K562 (cell line): ENCODE data around the gene C5orf22. TPM values are rescaled to one million over a fixed set of nuclear protein-coding genes. Genes with fewer than 3 reads are reported as not detected.

Experiments used
- C11orf30 ChIP-seq: fragments of 450-650 bp; IDR thresholded peaks from 2 replicates; pipeline ENCODE4 v1.6.1; 2016; ENCODE audit warnings: low read depth, mild to moderate bottlenecking
- DNMT1 ChIP-seq: fragments of 450-650 bp; IDR thresholded peaks from 2 replicates; pipeline ENCODE4 v1.6.1; 2016; ENCODE audit warnings: antibody characterized with exemption, mild to moderate bottlenecking
- FOXA3 ChIP-seq, 2 experiments: fragments of 450-650 bp in 1 of 2; sonication (generic) in 1 of 2; formaldehyde crosslinking; IDR thresholded peaks in 1 of 2; conservative IDR thresholded peaks in 1 of 2; 2 replicates each; pipeline versions ENCODE4 v1.4.0 to v1.8.0; 2020 to 2022; ENCODE audit warnings: mild to moderate bottlenecking in 2 of 2, missing genetic modification reagents in 1 of 2
- FOXJ3 ChIP-seq: sonication (generic); formaldehyde crosslinking; IDR thresholded peaks from 2 replicates; pipeline ENCODE4 v1.4.0; 2020; ENCODE audit warnings: mild to moderate bottlenecking, missing genetic modification reagents
- HDAC1 ChIP-seq, 2 experiments: fragments of 450-650 bp; IDR thresholded peaks; 2 replicates each; pipeline ENCODE4 v1.6.1; 2016 to 2017; ENCODE audit warnings: inconsistent platforms in 1 of 2, mild to moderate bottlenecking in 1 of 2, moderate library complexity in 1 of 2
- HNRNPL ChIP-seq: fragments of 200-400 bp; formaldehyde crosslinking; IDR thresholded peaks from 2 replicates; pipeline ENCODE4 v1.6.1; 2017; ENCODE audit warnings: low read depth, mild to moderate bottlenecking, low read length
- MBD2 ChIP-seq: sonication (generic); IDR thresholded peaks from 2 replicates; pipeline ENCODE4 v1.6.1; 2016; ENCODE audit warnings: low read depth, borderline replicate concordance
- NR2C2 ChIP-seq, 2 experiments: fragments of 200-800 bp in 1 of 2; sonication (Bioruptor generic) in 1 of 2; sonication (generic) in 1 of 2; formaldehyde crosslinking in 1 of 2; IDR thresholded peaks; 2 replicates each; pipeline versions ENCODE4 v1.6.1 to v1.8.0; 2016 to 2022; ENCODE audit warnings: mild to moderate bottlenecking in 1 of 2, missing compliant biosample characterization in 1 of 2, missing genetic modification characterization in 1 of 2, missing genetic modification reagents in 1 of 2
- RBFOX2 ChIP-seq: fragments of 200-400 bp; formaldehyde crosslinking; IDR thresholded peaks from 2 replicates; pipeline ENCODE4 v1.6.1; 2017; ENCODE audit warnings: low read depth, mild to moderate bottlenecking, low read length, moderate library complexity
- TCFL5 ChIP-seq: fragments of 250-450 bp; sonication (Bioruptor Pico); conservative IDR thresholded peaks from 2 replicates; pipeline ENCODE4 v1.6.1; 2021; ENCODE audit warnings: mild to moderate bottlenecking, moderate library complexity, matching md5 sums
- ZEB2 ChIP-seq: fragments of 450-650 bp; IDR thresholded peaks from 2 replicates; pipeline ENCODE4 v1.6.1; 2016
- ZNF354B ChIP-seq: fragments of 250-450 bp; sonication (Bioruptor Pico); IDR thresholded peaks from 2 replicates; pipeline ENCODE4 v1.4.0; 2020
- ZNF507 ChIP-seq: conservative IDR thresholded peaks from 2 replicates; pipeline ENCODE4 v1.6.1; 2017; ENCODE audit warnings: missing genetic modification characterization, missing compliant biosample characterization
- ZNF699 ChIP-seq: fragments of 250-450 bp; sonication (Bioruptor Pico); IDR thresholded peaks from 2 replicates; pipeline ENCODE4 v1.8.0; 2021; ENCODE audit warnings: mild to moderate bottlenecking, moderate library complexity; ENCODE audit not compliant: insufficient replicate concordance
- ZNF785 ChIP-seq: fragments of 250-450 bp; sonication (Bioruptor Pico); IDR thresholded peaks from 2 replicates; pipeline ENCODE4 v1.4.0; 2020; ENCODE audit warnings: mild to moderate bottlenecking
- ZSCAN32 ChIP-seq: fragments of 450-650 bp; formaldehyde crosslinking; IDR thresholded peaks from 2 replicates; pipeline ENCODE4 v1.4.0; 2020; ENCODE audit warnings: mild to moderate bottlenecking, moderate library complexity
- polyA plus RNA-seq, 8 experiments: library from polyadenylated mRNA; depleted of rRNA in 4 of 8; stranded (reverse) in 5 of 8; unstranded in 3 of 8; fragments of >200 nt; fragmentation: Nextera tagmentation in 2 of 8; fragmentation: Illumina TruSeq in 1 of 8; extraction: Ambion mirVana in 2 of 8; extraction: Trizol in 1 of 8; gene quantifications; 2 replicates each; pipeline versions ENCODE4 v1.2.1 to v1.2.3, GENCODE V29; 2011 to 2014; ENCODE audit warnings: inconsistent platforms in 1 of 8, missing spikeins in 1 of 8
- total RNA-seq, 7 experiments: library from RNA; depleted of rRNA in 6 of 7; stranded (reverse); fragments of >200 nt in 6 of 7; fragmentation: Illumina TruSeq in 2 of 7; extraction: Trizol in 2 of 7; gene quantifications; 2 replicates each; pipeline versions ENCODE4 v1.2.1 to v1.2.3, GENCODE V29; 2011 to 2021; ENCODE audit warnings: low replicate concordance in 1 of 7
- TF ChIP-seq, protein P1 (sequence below): sonication (generic); formaldehyde crosslinking; IDR thresholded peaks from 2 replicates; pipeline ENCODE4 v1.8.1; 2023; ENCODE audit warnings: mild to moderate bottlenecking, missing genetic modification reagents
- TF ChIP-seq, protein P2 (sequence below): fragments of 450-650 bp; formaldehyde crosslinking; IDR thresholded peaks from 2 replicates; pipeline ENCODE4 v1.4.0; 2020; ENCODE audit warnings: mild to moderate bottlenecking, mixed read lengths
- TF ChIP-seq, protein P3 (sequence below): fragments of 450-650 bp; IDR thresholded peaks from 2 replicates; pipeline ENCODE4 v1.6.1; 2016; ENCODE audit warnings: missing biosample characterization, missing genetic modification characterization
- TF ChIP-seq, protein P4 (sequence below): fragments of 450-650 bp; IDR thresholded peaks from 2 replicates; pipeline ENCODE4 v1.6.1; 2017; ENCODE audit warnings: antibody characterized with exemption, mild to moderate bottlenecking

C5orf22 gene
- total and polyA plus RNA-seq, 9 of the 15 experiments (the other 6 are each of a cell fraction or from before 2014, with no cell fraction given), result 22.7 to 56.7 (median 39.3) TPM

DNA sequence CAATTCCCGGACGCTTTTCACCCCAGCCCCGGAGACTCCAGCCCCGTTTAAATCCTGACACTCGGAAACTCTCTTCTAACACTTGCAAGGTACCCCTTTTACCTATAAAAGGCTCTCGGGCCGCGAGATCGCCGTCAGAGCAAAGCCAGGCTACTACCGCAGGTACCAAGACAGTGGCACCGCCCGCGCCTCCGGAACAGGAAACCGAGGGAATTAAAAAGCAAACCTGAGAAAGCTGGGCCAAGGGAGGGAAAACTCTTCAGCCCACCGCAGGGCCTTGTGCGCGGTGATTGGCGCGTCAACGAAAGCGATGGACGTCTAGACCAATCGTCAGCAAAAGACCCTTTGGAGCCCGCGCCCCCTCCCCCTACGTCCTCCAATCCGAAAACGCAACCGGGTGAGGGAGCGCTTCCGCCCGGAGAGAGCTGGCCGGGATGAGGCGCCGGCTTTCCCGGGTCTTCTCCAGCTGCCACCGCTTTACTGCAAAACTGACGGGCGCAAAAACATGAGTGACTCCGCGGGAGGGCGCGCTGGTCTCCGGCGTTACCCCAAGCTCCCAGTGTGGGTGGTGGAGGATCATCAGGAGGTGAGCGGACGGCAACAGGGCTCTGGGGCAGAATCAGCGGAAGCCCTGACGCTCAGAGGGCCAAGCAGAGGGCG is at the start of gene C5orf22, which contains the start of gene DROSHA (continued):
- TF ChIP-seq, protein P1, sequence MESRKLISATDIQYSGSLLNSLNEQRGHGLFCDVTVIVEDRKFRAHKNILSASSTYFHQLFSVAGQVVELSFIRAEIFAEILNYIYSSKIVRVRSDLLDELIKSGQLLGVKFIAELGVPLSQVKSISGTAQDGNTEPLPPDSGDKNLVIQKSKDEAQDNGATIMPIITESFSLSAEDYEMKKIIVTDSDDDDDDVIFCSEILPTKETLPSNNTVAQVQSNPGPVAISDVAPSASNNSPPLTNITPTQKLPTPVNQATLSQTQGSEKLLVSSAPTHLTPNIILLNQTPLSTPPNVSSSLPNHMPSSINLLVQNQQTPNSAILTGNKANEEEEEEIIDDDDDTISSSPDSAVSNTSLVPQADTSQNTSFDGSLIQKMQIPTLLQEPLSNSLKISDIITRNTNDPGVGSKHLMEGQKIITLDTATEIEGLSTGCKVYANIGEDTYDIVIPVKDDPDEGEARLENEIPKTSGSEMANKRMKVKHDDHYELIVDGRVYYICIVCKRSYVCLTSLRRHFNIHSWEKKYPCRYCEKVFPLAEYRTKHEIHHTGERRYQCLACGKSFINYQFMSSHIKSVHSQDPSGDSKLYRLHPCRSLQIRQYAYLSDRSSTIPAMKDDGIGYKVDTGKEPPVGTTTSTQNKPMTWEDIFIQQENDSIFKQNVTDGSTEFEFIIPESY (CRISPR knock-in tag), result no peak
- TF ChIP-seq RBFOX2, result peak; percentile 90
- TF ChIP-seq ZNF699 (CRISPR knock-in tag), result no peak
- 0 out of 2 replicates have a peak, but pooled peaks have one; percentile 15 for TF ChIP-seq ZSCAN32
- TF ChIP-seq, protein P2, sequence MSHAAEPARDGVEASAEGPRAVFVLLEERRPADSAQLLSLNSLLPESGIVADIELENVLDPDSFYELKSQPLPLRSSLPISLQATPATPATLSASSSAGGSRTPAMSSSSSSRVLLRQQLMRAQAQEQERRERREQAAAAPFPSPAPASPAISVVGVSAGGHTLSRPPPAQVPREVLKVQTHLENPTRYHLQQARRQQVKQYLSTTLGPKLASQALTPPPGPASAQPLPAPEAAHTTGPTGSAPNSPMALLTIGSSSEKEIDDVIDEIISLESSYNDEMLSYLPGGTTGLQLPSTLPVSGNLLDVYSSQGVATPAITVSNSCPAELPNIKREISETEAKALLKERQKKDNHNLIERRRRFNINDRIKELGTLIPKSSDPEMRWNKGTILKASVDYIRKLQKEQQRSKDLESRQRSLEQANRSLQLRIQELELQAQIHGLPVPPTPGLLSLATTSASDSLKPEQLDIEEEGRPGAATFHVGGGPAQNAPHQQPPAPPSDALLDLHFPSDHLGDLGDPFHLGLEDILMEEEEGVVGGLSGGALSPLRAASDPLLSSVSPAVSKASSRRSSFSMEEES (CRISPR knock-in tag), result no peak
- no peak for TF ChIP-seq DNMT1
- TF ChIP-seq, protein P3, sequence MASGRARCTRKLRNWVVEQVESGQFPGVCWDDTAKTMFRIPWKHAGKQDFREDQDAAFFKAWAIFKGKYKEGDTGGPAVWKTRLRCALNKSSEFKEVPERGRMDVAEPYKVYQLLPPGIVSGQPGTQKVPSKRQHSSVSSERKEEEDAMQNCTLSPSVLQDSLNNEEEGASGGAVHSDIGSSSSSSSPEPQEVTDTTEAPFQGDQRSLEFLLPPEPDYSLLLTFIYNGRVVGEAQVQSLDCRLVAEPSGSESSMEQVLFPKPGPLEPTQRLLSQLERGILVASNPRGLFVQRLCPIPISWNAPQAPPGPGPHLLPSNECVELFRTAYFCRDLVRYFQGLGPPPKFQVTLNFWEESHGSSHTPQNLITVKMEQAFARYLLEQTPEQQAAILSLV, result no peak
- no peak for TF ChIP-seq HNRNPL
- TF ChIP-seq ZEB2, result no peak
- no peak for TF ChIP-seq ZNF785 (CRISPR knock-in tag)
- peak; percentile 92 for TF ChIP-seq C11orf30
- TF ChIP-seq FOXA3 (CRISPR knock-in tag; conservative IDR thresholded peaks at IDR 0.05 in 1 of 2, IDR thresholded peaks at IDR 0.05 in 1 of 2), result peak in 1 of 2 experiments; percentile 71; a peak in 2 of 4 replicates
- no peak for TF ChIP-seq ZNF354B (CRISPR knock-in tag)
- peak; percentile 98 for TF ChIP-seq MBD2
- no peak for TF ChIP-seq FOXJ3
- peak; percentile 90 for TF ChIP-seq NR2C2 (CRISPR knock-in tag; IDR thresholded peaks at IDR 0.05)
- TF ChIP-seq NR2C2 (tag; IDR thresholded peaks at IDR 0.05), result peak; percentile 99
- no peak for TF ChIP-seq ZNF507 (tag)
- TF ChIP-seq HDAC1 (IDR thresholded peaks at IDR 0.05), result peak in 1 of 2 experiments; percentile 74; a peak in 2 of 4 replicates
- TF ChIP-seq, protein P4, sequence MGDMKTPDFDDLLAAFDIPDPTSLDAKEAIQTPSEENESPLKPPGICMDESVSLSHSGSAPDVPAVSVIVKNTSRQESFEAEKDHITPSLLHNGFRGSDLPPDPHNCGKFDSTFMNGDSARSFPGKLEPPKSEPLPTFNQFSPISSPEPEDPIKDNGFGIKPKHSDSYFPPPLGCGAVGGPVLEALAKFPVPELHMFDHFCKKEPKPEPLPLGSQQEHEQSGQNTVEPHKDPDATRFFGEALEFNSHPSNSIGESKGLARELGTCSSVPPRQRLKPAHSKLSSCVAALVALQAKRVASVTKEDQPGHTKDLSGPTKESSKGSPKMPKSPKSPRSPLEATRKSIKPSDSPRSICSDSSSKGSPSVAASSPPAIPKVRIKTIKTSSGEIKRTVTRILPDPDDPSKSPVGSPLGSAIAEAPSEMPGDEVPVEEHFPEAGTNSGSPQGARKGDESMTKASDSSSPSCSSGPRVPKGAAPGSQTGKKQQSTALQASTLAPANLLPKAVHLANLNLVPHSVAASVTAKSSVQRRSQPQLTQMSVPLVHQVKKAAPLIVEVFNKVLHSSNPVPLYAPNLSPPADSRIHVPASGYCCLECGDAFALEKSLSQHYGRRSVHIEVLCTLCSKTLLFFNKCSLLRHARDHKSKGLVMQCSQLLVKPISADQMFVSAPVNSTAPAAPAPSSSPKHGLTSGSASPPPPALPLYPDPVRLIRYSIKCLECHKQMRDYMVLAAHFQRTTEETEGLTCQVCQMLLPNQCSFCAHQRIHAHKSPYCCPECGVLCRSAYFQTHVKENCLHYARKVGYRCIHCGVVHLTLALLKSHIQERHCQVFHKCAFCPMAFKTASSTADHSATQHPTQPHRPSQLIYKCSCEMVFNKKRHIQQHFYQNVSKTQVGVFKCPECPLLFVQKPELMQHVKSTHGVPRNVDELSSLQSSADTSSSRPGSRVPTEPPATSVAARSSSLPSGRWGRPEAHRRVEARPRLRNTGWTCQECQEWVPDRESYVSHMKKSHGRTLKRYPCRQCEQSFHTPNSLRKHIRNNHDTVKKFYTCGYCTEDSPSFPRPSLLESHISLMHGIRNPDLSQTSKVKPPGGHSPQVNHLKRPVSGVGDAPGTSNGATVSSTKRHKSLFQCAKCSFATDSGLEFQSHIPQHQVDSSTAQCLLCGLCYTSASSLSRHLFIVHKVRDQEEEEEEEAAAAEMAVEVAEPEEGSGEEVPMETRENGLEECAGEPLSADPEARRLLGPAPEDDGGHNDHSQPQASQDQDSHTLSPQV, result no peak
- no peak for TF ChIP-seq TCFL5 (CRISPR knock-in tag)
